Measurements from ENCODE around the gene MYO6.
"Not testable (repeated sequence)": the region's sequence is repeated elsewhere in the genome, so short reads cannot be mapped to it uniquely, and the experiment has no call there.

Gene MYO6

GRCh38 chr6:75893058-75893775 is 144.2 kb downstream of the MYO6 start:
- peak; percentile 51 for DNase-seq (ENCODE audit: low spot score)

- DNase-seq (ENCODE audit: low spot score), result no peak
Observed at GRCh38 chr6:75893776-75894152, 144.7 kb downstream of the MYO6 start.

GRCh38 chr6:75896526-75896925 is 147.5 kb downstream of the MYO6 start:
- DNase-seq (ENCODE audit: low spot score), result no peak

GRCh38 chr6:75900216-75900615 is 151.2 kb downstream of the MYO6 start:
- not testable (repeated sequence) for DNase-seq (ENCODE audit: low spot score)

GRCh38 chr6:75905129-75905528 is 156.1 kb downstream of the MYO6 start:
- DNase-seq (ENCODE audit: low spot score), result not testable (repeated sequence)

GRCh38 chr6:75906871-75907270 is 157.8 kb downstream of the MYO6 start:
- DNase-seq (ENCODE audit: low spot score), result no peak

- DNase-seq (ENCODE audit: low spot score), result no peak
Observed at GRCh38 chr6:75907444-75907843, 158.4 kb downstream of the MYO6 start.

GRCh38 chr6:75913040-75913439 is 164.0 kb downstream of the MYO6 start:
- no peak for DNase-seq (ENCODE audit: low spot score)

- no peak for DNase-seq (ENCODE audit: low spot score)
Observed at GRCh38 chr6:75922226-75922625, 173.2 kb downstream of the MYO6 start.

- no peak for DNase-seq (ENCODE audit: low spot score)
Observed at GRCh38 chr6:75926293-75927168, 177.5 kb downstream of the MYO6 start.

- no peak for DNase-seq (ENCODE audit: low spot score)
Observed at GRCh38 chr6:75931011-75931680, 182.1 kb downstream of the MYO6 start.

GRCh38 chr6:75932067-75932466 is 183.0 kb downstream of the MYO6 start:
- no peak for DNase-seq (ENCODE audit: low spot score)

- no peak for DNase-seq (ENCODE audit: low spot score)
Observed at GRCh38 chr6:75933387-75933975, 184.4 kb downstream of the MYO6 start.

GRCh38 chr6:75934643-75935472 is 185.8 kb downstream of the MYO6 start:
- DNase-seq (ENCODE audit: low spot score), result peak; percentile 64

GRCh38 chr6:75935473-75935793 is 186.4 kb downstream of the MYO6 start:
- no peak for DNase-seq (ENCODE audit: low spot score)

- no peak for DNase-seq (ENCODE audit: low spot score)
Observed at GRCh38 chr6:75936682-75937081, 187.6 kb downstream of the MYO6 start.

- DNase-seq (ENCODE audit: low spot score), result no peak
Observed at GRCh38 chr6:75937846-75938245, 188.8 kb downstream of the MYO6 start.

- no peak for DNase-seq (ENCODE audit: low spot score)
Observed at GRCh38 chr6:75940564-75940963, 191.5 kb downstream of the MYO6 start.

- no peak for DNase-seq (ENCODE audit: low spot score)
Observed at GRCh38 chr6:75941509-75941908, 192.5 kb downstream of the MYO6 start.

GRCh38 chr6:75943381-75943780 is 194.3 kb downstream of the MYO6 start:
- DNase-seq (ENCODE audit: low spot score), result no peak

GRCh38 chr6:75946146-75946831 is 197.2 kb downstream of the MYO6 start:
- no peak for DNase-seq (ENCODE audit: low spot score)

Data from activated CD4-positive, alpha-beta T cell treated with anti-CD3 and anti-CD28 coated beads, Interleukin-2, Interleukin-4, amounts not matched to agents 100 ng/mL and 50 ng/mL, durations not matched to agents 16 hours and 8 hours (primary cell).